HEK293 (cell line): ENCODE measurements around the gene PAPOLB.

ENCODE experiments used
- CTCF ChIA-PET: fragments of 350-600 bp; formaldehyde crosslinking; extraction: SDS; loops from one replicate; lab custom pipeline; 2021; ENCODE audit warnings: antibody characterized with exemption; lab: Yijun Ruan, JAX
- POLR2A ChIA-PET: fragments of 300-600 bp; formaldehyde crosslinking; extraction: SDS; loops from one replicate; lab custom pipeline; 2020; ENCODE audit warnings: antibody characterized with exemption, inconsistent platforms; lab: Yijun Ruan, JAX
- H3K27ac ChIP-seq: fragments of 200-500 bp; sonication (Bioruptor generic); 2 replicates; pipeline ENCODE4 v1.5.1; 2014; ENCODE audit warnings: low read depth, low read length, control low read depth, inconsistent platforms; ENCODE audit errors: extremely low read depth
- H3K36me3 ChIP-seq, 2 experiments: fragments of 200-500 bp in 1 of 2; sonication (Bioruptor generic) in 1 of 2; 1 replicate in 1 of 2; 2 replicates in 1 of 2; pipeline ENCODE4 v1.5.1; 2014 to 2017; ENCODE audit warnings: inconsistent platforms in 2 of 2, low read length in 2 of 2; ENCODE audit not compliant: control insufficient read depth in 2 of 2, insufficient read depth in 1 of 2
- H3K4me1 ChIP-seq: fragments of 200-500 bp; sonication (Bioruptor generic); 2 replicates; pipeline ENCODE4 v1.5.1; 2014; ENCODE audit warnings: mild to moderate bottlenecking, low read length, inconsistent platforms; ENCODE audit not compliant: control insufficient read depth, insufficient read depth
- H3K4me3 ChIP-seq: 2 replicates; pipeline ENCODE4 v1.5.1; 2011; ENCODE audit warnings: low read depth, mild to moderate bottlenecking, control low read depth, low read length, moderate library complexity
- H3K9me3 ChIP-seq: fragments of 200-500 bp; sonication (Bioruptor generic); 2 replicates; pipeline ENCODE4 v1.5.1; 2014; ENCODE audit warnings: low read depth, low read length, inconsistent platforms; ENCODE audit not compliant: control insufficient read depth, insufficient read depth
- HOXA7 ChIP-seq: sonication (generic); formaldehyde crosslinking; IDR thresholded peaks from 2 replicates; pipeline ENCODE4 v1.8.1; 2022; ENCODE audit warnings: missing genetic modification reagents, borderline replicate concordance
- MEIS1 ChIP-seq: sonication (generic); formaldehyde crosslinking; IDR thresholded peaks from 2 replicates; pipeline ENCODE4 v1.8.1; 2022; ENCODE audit warnings: missing genetic modification reagents, mild to moderate bottlenecking, borderline replicate concordance
- PRDM6 ChIP-seq: fragments of 450-650 bp; formaldehyde crosslinking; IDR thresholded peaks from 2 replicates; pipeline ENCODE4 v1.5.1; 2017; ENCODE audit warnings: missing biosample characterization, missing genetic modification characterization
- SALL2 ChIP-seq: fragments of 450-650 bp; formaldehyde crosslinking; IDR thresholded peaks from 2 replicates; pipeline ENCODE4 v1.5.0; 2017; ENCODE audit warnings: missing biosample characterization, mild to moderate bottlenecking, missing genetic modification characterization, borderline replicate concordance
- TCF7L2 ChIP-seq: IDR thresholded peaks from 2 replicates; pipeline ENCODE4 v1.6.1; 2011; ENCODE audit warnings: low read depth, mild to moderate bottlenecking, inconsistent platforms, low read length, moderate library complexity, borderline replicate concordance
- ZBTB10 ChIP-seq: fragments of 450-650 bp; formaldehyde crosslinking; IDR thresholded peaks from 2 replicates; pipeline ENCODE4 v1.5.1; 2016; ENCODE audit warnings: missing biosample characterization, missing genetic modification characterization
- ZBTB20 ChIP-seq: fragments of 450-650 bp; formaldehyde crosslinking; IDR thresholded peaks from 2 replicates; pipeline ENCODE4 v1.5.1; 2016; ENCODE audit warnings: missing biosample characterization, missing genetic modification characterization
- ZBTB44 ChIP-seq: fragments of 450-650 bp; IDR thresholded peaks from 2 replicates; pipeline ENCODE4 v1.5.1; 2018; ENCODE audit warnings: missing biosample characterization, mild to moderate bottlenecking, missing genetic modification characterization
- ZIC2 ChIP-seq: fragments of 450-650 bp; formaldehyde crosslinking; IDR thresholded peaks from 2 replicates; pipeline ENCODE4 v1.5.1; 2016; ENCODE audit warnings: missing biosample characterization, missing genetic modification characterization
- ZNF138 ChIP-seq: fragments of 450-650 bp; formaldehyde crosslinking; IDR thresholded peaks from 2 replicates; pipeline ENCODE4 v1.5.1; 2016; ENCODE audit warnings: missing biosample characterization, missing genetic modification characterization, borderline replicate concordance
- ZNF140 ChIP-seq: fragments of 450-650 bp; formaldehyde crosslinking; IDR thresholded peaks from 2 replicates; pipeline ENCODE4 v1.5.1; 2016; ENCODE audit warnings: missing biosample characterization, missing genetic modification characterization
- ZNF146 ChIP-seq: fragments of 450-650 bp; formaldehyde crosslinking; IDR thresholded peaks from 2 replicates; pipeline ENCODE4 v1.5.1; 2016; ENCODE audit warnings: missing biosample characterization, missing genetic modification characterization
- ZNF214 ChIP-seq: fragments of 450-650 bp; formaldehyde crosslinking; IDR thresholded peaks from 2 replicates; pipeline ENCODE4 v1.5.1; 2017; ENCODE audit warnings: missing biosample characterization, mild to moderate bottlenecking, missing genetic modification characterization, borderline replicate concordance
- ZNF221 ChIP-seq: fragments of 450-650 bp; formaldehyde crosslinking; IDR thresholded peaks from 2 replicates; pipeline ENCODE4 v1.5.1; 2017; ENCODE audit warnings: missing biosample characterization, missing genetic modification characterization, borderline replicate concordance
- ZNF239 ChIP-seq: fragments of 450-650 bp; formaldehyde crosslinking; IDR thresholded peaks from 2 replicates; pipeline ENCODE4 v1.5.1; 2016; ENCODE audit warnings: missing biosample characterization, missing genetic modification characterization
- ZNF274 ChIP-seq, 2 experiments: fragments of 200-500 bp in 1 of 2; fragments of 450-650 bp in 1 of 2; sonication (Bioruptor generic) in 1 of 2; formaldehyde crosslinking in 1 of 2; IDR thresholded peaks; 2 replicates each; pipeline versions ENCODE4 v1.5.1 to v1.6.1; 2014 to 2016; ENCODE audit warnings: borderline replicate concordance in 1 of 2, inconsistent platforms in 1 of 2, low read length in 1 of 2, missing biosample characterization in 1 of 2, missing genetic modification characterization in 1 of 2
- ZNF324 ChIP-seq: fragments of 450-650 bp; formaldehyde crosslinking; IDR thresholded peaks from 2 replicates; pipeline ENCODE4 v1.5.1; 2016; ENCODE audit warnings: missing biosample characterization, missing genetic modification characterization
- ZNF391 ChIP-seq: fragments of 450-650 bp; formaldehyde crosslinking; IDR thresholded peaks from 2 replicates; pipeline ENCODE4 v1.5.1; 2016; ENCODE audit warnings: low read depth, missing biosample characterization, missing genetic modification characterization, borderline replicate concordance
- ZNF48 ChIP-seq: fragments of 450-650 bp; formaldehyde crosslinking; IDR thresholded peaks from 2 replicates; pipeline ENCODE4 v1.5.1; 2016; ENCODE audit warnings: missing biosample characterization, missing genetic modification characterization
- ZNF560 ChIP-seq: fragments of 450-650 bp; formaldehyde crosslinking; IDR thresholded peaks from 2 replicates; pipeline ENCODE4 v1.5.1; 2017; ENCODE audit warnings: missing biosample characterization, missing genetic modification characterization, borderline replicate concordance
- ZNF610 ChIP-seq: fragments of 450-650 bp; formaldehyde crosslinking; IDR thresholded peaks from 2 replicates; pipeline ENCODE4 v1.5.1; 2016; ENCODE audit warnings: missing biosample characterization, missing genetic modification characterization, borderline replicate concordance
- ZNF701 ChIP-seq: fragments of 450-650 bp; formaldehyde crosslinking; IDR thresholded peaks from 2 replicates; pipeline ENCODE4 v1.5.1; 2016; ENCODE audit warnings: missing biosample characterization, missing genetic modification characterization
- ZNF707 ChIP-seq: fragments of 450-650 bp; formaldehyde crosslinking; IDR thresholded peaks from 2 replicates; pipeline ENCODE4 v1.5.1; 2016; ENCODE audit warnings: missing biosample characterization, missing genetic modification characterization
- ZNF747 ChIP-seq: fragments of 450-650 bp; formaldehyde crosslinking; IDR thresholded peaks from 2 replicates; pipeline ENCODE4 v1.5.1; 2016; ENCODE audit warnings: missing biosample characterization, missing genetic modification characterization
- ZNF785 ChIP-seq: fragments of 450-650 bp; formaldehyde crosslinking; IDR thresholded peaks from 2 replicates; pipeline ENCODE4 v1.5.1; 2016; ENCODE audit warnings: missing biosample characterization, missing genetic modification characterization

Gene PAPOLB

GRCh38 chr7:4815121-4815520 lies 46.7 kb downstream of the PAPOLB start:
- Histone ChIP-seq H3K9me3 (no peaks in the 10 kb centered on the region), H3K36me3 (no peaks in the 10 kb centered on the region; a peak in 1 of 3 replicates), H3K4me3 (no peak overlapping the region), H3K4me1 (no peaks in the 10 kb centered on the region), H3K27ac (no peak overlapping the region)
- ChIA-PET POLR2A (no interaction called here), CTCF (interaction anchor here (0.7 kb wide), 1 partner anchor 17 kb away, joined by 3 read pairs; no protein-coding TSS in a partner anchor)
- TF ChIP-seq ZNF138 (tag by site-specific recombination) (no peak), ZNF785 (no peak), TCF7L2 (no peak), HOXA7 (CRISPR knock-in tag) (no peak), ZNF391 (tag by site-specific recombination) (no peak), ZNF146 (tag by site-specific recombination) (no peak), ZNF48 (no peak), ZNF610 (no peak), ZBTB20 (tag by site-specific recombination) (no peak), ZNF747 (tag by site-specific recombination) (no peak), ZBTB44 (tag by site-specific recombination) (no peak)

- CTCF ChIA-PET, result no interaction called here
- no peak for TF ChIP-seq MEIS1 (CRISPR knock-in tag)
- TF ChIP-seq, all 188 proteins: peak for 0
These were observed 47.4 kb downstream of the PAPOLB start for GRCh38 chr7:4814433-4814832.

GRCh38 chr7:4809666-4810065 lies 52.2 kb downstream of the PAPOLB start:
- no peaks in the 10 kb centered on the region for H3K4me1 ChIP-seq
- POLR2A ChIA-PET, result no interaction called here
- H3K27ac ChIP-seq, result no peak overlapping the region
- CTCF ChIA-PET, result no interaction called here
- H3K36me3 ChIP-seq, result no peaks in the 10 kb centered on the region; a peak in 1 of 3 replicates
- H3K4me3 ChIP-seq, result no peak overlapping the region
- H3K9me3 ChIP-seq, result no peaks in the 10 kb centered on the region
- TF ChIP-seq ZNF560 (no peak), ZNF221 (tag by site-specific recombination) (no peak), ZNF324 (tag by site-specific recombination) (no peak), ZNF274 (IDR thresholded peaks at IDR 0.05; ENCODE audit: low read length) (no peak), ZNF274 (tag by site-specific recombination; IDR thresholded peaks at IDR 0.05; ENCODE audit: borderline replicate concordance) (no peak), ZNF239 (tag by site-specific recombination) (no peak), ZNF701 (tag by site-specific recombination) (no peak), ZNF214 (tag by site-specific recombination) (no peak), SALL2 (tag by site-specific recombination) (no peak), ZNF140 (no peak), ZNF707 (tag by site-specific recombination) (no peak), ZIC2 (tag by site-specific recombination) (no peak), ZBTB10 (tag by site-specific recombination) (no peak), ZNF48 (no peak), PRDM6 (no peak)

More at GRCh38 chr7:4814433-4814832, 47.4 kb downstream of the PAPOLB start:
- Histone ChIP-seq H3K27ac (no peak overlapping the region), H3K4me1 (no peaks in the 10 kb centered on the region), H3K9me3 (no peaks in the 10 kb centered on the region), H3K4me3 (no peak overlapping the region), H3K36me3 (no peaks in the 10 kb centered on the region; a peak in 1 of 3 replicates)
- POLR2A ChIA-PET, result no interaction called here
